Glomerular endothelial cell (primary cell): ENCODE results near the gene ETNK2. TPM values are rescaled to one million over a fixed set of nuclear protein-coding genes. Genes with fewer than 3 reads are reported as not detected.

Experiments
- DNase-seq: peaks from one replicate; pipeline ENCODE4 v3.0.0-alpha.2; 2011; ENCODE audit warnings: low read depth, low spot score; ENCODE audit errors: extremely low read depth
- total RNA-seq: library from RNA; depleted of rRNA; stranded (reverse); fragments of >200 nt; gene quantifications from 2 replicates; pipeline ENCODE4 v1.2.3, GENCODE V29; 2015

ETNK2 gene
- total RNA-seq, 1 donor from 2014 or later: 15.3 TPM

GRCh38 chr1:204178487-204179281 lies 26.8 kb upstream of the ETNK2 start:
- DNase-seq: no peak

GRCh38 chr1:204177133-204177532 lies 25.3 kb upstream of the ETNK2 start:
- no peak for DNase-seq

GRCh38 chr1:204176049-204176448 lies 24.2 kb upstream of the ETNK2 start:
- no peak for DNase-seq

GRCh38 chr1:204174958-204175357 lies 23.1 kb upstream of the ETNK2 start:
- DNase-seq: no peak

- DNase-seq: no peak
Observed at GRCh38 chr1:204172404-204173029, 20.7 kb upstream of the ETNK2 start.

GRCh38 chr1:204171751-204172178 lies 19.9 kb upstream of the ETNK2 start:
- DNase-seq: peak; percentile 64

GRCh38 chr1:204170494-204171155 lies 18.8 kb upstream of the ETNK2 start:
- DNase-seq: no peak

GRCh38 chr1:204169858-204170257 lies 18.0 kb upstream of the ETNK2 start:
- DNase-seq: no peak

GRCh38 chr1:204167730-204168129 lies 15.9 kb upstream of the ETNK2 start:
- DNase-seq: no peak

- no peak for DNase-seq
Observed at GRCh38 chr1:204166219-204166618, 14.4 kb upstream of the ETNK2 start, which contains the start of gene REN. REN (minus strand) TSS chr1:204166337; CDS start chr1:204166293, 44 bp downstream.

GRCh38 chr1:204162494-204163074 lies 10.7 kb upstream of the ETNK2 start:
- DNase-seq: no peak

GRCh38 chr1:204161609-204162493 lies 10.0 kb upstream of the ETNK2 start:
- DNase-seq: no peak

- DNase-seq: no peak
Observed at GRCh38 chr1:204157962-204158361, 6.1 kb upstream of the ETNK2 start.

- DNase-seq: no peak
Observed at GRCh38 chr1:204155881-204156280, 4.0 kb upstream of the ETNK2 start.

- DNase-seq: no peak
Observed at GRCh38 chr1:204154568-204155255, 2.9 kb upstream of the ETNK2 start.

GRCh38 chr1:204153667-204154066 lies 1.8 kb upstream of the ETNK2 start:
- no peak for DNase-seq

GRCh38 chr1:204152310-204153044 lies 633 bp upstream of the ETNK2 start:
- no peak for DNase-seq

- DNase-seq: no peak
Observed at GRCh38 chr1:204150702-204151551, 917 bp downstream of the ETNK2 start.
